ENCODE measurements around the gene RGS8.

Gene RGS8

GRCh38 chr1:182670032-182670749 is 14.2 kb downstream of the RGS8 start:
- no peak for DNase-seq

GRCh38 chr1:182669266-182669665 is 15.1 kb downstream of the RGS8 start:
- DNase-seq = no peak

DNA sequence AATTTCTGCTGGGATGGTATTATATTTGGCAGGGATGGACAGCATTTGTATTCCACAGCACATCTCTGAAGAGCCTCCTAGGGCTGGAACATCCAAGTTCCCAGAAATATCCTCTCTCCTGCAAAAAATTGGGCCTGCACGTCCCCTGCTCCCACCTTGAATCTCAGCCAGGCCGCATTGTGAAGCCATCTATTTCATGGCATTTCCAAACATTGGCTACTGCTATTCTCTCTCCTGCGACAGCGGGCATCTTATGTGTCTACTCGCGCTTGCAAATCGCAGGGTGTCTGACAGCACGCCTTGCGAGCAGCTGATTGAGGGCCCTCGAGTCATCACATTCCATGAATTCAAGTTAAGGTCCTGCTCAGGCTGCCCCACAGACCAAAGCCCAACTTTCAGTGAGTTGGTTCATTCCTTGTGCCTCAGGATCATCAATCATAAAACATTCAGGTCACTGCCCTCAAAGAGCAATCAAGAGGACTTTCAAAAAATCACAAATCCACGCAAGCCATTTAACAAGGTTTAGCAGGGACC is 15.8 kb downstream of the RGS8 start:
- no peak for DNase-seq

DNA sequence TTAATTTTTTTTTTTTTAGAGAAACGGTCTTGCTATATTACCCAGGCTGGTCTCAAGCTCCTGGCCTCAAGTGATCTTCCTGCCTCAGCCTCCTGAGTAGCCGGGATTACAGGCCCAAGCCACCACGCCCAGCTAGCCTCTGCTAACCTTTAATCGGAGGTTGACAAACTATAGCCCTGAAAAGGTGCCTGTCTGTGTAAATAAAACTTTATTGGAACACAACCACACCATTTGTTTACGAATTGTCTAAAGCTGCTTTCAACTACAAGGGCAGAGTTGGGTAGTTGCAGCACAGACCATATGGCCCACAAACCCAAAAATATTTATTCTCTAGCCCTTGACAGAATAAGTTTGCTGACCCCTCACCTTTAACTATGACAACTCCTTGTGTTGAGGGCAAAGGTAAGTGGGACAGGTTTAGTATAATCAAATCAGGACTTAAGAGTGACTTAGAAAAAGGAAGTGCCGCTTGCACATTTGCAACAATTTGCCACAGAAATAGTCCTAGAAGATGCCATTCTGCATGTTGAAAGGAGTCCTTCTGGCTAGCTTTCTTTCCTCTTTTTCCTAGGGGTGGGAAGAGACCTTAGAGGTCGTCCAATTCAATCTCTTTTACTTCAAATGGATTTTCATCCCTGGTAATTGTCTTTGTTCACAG is 16.4 kb downstream of the RGS8 start:
- no peak for DNase-seq

DNA sequence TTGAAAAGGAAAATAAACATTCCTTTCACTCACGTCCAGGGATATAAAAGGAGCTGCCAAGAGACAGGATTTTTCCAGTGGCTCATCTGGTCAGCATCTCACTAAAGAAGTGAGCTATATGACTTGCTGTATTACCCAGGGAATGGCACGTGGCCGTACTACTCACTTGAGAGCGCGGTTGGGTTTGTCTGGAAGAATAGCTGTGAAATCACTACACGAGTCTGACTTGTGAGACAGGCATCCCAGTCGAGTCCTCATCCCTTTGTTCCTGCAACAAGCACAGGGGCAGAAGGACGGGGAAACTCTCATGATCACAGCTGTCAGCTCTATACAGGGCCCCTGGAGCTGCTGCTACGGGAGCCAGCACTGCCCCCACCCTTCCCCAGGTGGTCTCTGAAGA is 17.7 kb downstream of the RGS8 start:
- no peak for DNase-seq

GRCh38 chr1:182664296-182664695 is 20.1 kb downstream of the RGS8 start:
- DNase-seq = no peak

GRCh38 chr1:182662956-182663355 is 21.4 kb downstream of the RGS8 start:
- no peak for DNase-seq

DNA sequence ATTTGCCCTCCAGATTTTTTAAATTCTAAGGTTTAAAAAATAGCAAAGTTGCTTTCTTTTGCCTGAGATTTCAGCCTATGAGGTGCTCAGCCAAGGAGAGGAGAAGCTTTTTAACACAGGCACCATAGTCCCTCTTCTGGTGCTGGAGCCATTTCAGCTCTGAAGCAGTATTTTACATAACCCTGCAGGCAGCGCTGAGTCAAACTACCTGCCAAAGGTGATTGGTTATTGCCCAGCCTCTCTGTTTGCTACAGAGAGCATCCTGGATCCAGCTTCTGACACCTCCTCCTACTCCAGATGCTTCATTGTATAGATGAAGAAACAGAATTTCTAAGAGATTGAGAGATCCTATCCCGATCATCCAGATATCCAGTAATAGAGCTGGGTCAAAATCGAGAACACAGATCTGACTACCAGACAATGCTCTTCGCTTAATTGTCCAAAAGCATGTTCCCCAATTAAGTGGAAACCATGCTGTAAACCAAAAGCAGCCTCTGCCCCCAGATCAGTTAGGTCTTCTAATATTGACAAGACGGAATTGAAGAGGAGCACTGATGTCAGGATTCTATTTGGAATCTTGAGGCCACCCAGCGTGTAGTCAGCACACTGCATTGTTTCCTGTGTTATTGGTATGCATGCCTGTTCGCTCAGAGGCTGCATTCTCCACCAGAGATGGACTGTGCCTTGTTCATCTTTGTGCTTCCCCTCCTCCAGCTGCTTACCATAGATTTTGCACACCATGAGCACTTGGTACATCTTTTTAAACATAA is 22.1 kb downstream of the RGS8 start:
- DNase-seq = no peak

DNA sequence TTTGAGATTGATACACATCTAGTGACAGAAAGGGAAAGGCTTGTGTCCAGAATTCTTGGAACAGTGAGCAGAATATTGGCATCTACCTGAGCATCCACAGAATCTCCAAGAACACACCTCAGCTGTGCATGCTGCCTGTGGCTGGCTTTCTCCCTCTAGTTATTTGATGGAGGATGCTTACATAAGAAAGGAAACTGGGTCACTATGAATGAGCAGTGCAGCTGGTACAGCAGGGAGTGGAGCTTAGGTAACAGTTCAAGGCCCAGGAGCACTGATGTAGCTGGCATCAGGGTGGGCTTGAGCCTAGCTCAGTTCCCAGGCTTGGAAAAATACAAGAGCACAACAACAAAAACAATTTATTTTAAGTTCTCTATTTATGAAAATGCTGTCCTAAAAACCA is 26.3 kb downstream of the RGS8 start:
- DNase-seq = no peak

- DNase-seq = no peak
Observed at GRCh38 chr1:182656842-182657397, 27.5 kb downstream of the RGS8 start.

GRCh38 chr1:182653986-182654385 is 30.4 kb downstream of the RGS8 start:
- no peak for DNase-seq

DNA sequence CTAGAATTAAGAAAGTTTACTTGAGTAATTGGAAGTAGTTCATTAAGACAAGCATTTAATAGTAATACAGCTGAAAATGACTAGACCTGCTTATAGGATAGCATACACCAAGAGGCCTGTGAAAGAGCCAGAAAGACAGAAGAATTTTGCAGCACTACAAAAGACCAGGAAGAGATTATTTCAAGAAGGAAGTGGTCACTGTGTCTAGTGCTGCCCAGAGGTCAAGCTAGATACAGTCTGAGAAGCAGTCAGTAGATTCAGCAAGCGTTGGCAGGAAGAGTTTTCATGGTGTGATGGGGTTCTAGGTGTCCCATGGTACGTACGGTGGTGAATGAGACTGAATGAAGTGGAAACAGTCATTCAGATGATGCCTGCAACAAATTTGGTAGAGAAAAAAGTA is 31.5 kb downstream of the RGS8 start:
- no peak for DNase-seq

DNA sequence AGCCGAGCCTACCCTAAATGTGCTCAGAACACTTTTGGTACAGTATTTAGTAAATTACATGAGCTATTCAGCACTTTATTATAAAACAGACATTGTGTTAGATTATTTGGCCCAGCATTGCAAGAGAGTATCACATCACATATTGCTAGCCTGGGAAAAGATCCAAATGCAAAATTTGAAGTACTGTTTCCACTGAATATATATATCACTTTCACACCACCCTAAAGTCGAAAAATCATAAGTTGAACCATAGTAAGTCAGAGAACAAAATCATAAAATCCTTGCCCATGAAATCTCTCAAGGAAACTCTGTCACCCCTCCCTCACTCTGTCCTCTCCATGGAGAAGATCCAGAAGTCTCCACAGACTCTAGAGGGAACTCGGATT is 33.1 kb downstream of the RGS8 start:
- no peak for DNase-seq

GRCh38 chr1:182650678-182651338 is 33.6 kb downstream of the RGS8 start:
- no peak for DNase-seq

- DNase-seq = no peak
Observed at GRCh38 chr1:182649041-182649440, 35.3 kb downstream of the RGS8 start.

DNA sequence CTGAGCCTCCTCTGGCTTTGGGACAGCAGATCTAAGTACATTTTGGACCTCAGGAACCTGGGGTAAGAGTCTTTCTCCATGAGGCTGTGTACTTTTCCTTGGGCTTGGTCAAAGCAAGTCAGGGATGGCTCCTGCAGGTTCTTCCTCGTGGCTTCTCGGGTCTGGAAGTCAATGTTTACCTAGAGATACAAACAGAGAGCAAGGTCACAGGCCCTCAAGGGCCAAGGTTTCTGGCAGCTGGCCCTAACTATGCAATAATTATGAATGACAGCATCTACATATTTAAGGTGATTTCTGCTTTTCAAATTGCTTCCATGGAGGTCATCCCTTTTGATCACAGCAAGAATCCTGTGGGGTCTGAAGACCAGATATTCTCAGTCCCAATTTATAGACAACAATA is 37.6 kb downstream of the RGS8 start:
- DNase-seq = no peak

DNA sequence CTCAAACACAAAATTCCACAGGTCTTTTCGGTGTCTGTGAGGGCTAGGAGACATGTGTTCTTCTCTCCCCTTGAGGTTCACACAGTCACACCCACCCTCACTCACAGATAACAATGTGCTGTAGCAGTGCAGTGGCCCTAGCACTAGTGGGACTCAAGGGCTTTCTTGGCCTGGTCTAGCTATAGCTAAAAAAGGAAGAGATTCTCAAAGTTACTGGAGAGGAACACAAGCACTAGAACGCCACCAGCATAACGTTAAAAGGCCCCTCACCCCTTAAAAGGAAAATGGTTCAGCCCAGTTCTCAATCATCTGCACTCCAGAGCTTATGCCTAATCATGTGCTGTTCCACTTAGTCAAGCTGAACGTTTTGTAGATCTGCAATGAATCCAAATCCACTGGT is 39.5 kb downstream of the RGS8 start:
- DNase-seq = peak; percentile 54

- DNase-seq = no peak
Observed at GRCh38 chr1:182643699-182644098, 40.7 kb downstream of the RGS8 start.

DNA sequence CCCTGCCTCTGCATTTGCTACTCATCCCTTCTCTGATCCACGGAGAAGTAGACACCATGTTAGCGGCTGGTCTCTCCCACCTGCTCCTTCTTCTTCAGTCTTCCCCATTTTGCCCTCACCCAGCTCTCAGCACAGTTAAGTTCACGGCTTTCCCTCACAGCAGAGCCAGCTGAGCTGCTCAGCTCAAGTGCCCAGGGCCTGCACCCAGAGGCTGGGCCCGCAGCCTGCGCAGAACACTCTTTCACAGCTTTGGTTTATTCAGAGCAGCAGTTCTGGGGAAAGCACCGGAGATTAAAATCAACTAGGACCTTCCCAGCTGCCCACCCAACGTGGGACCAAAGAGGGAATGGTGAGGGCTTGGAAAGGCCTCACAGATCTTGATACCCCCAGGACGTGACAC is 41.9 kb downstream of the RGS8 start:
- no peak for DNase-seq

DNA sequence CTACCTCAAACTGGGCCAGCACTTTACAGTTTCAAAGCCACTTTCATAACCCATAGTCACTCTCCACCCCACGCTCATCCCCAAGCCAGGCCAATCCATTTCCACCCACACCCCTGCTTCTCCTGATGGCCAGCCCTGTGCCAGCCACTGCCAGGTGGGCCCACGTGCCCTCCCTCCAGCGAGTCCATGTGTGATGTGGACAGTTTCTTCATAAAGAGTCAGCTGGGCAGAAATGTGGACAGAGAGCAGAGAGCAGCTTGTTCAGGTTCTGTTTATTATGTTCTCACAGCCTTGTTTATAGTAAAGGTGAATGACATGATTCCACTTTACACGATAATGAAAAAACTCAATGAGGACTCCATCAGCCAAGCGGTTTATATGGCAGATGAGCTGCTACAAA is 42.8 kb downstream of the RGS8 start:
- no peak for DNase-seq

DNA sequence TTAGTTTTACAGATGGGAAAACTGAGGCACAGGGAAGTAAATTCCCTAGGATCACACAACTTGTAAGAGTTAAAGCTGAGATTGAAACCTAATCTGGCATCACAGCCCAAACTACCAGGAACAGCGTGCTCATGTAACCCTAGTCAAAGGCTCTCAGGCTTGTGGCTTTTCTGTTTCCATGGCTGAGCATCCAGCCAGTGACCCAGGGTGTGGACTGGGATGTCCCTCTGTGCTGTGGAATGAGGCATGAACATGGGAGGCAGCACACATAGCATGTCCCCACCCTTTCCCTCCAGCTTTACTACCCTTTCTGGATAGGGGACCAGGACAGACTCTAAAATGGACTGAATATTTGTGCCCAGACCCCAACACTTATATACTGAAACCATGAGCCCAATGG is 45.1 kb downstream of the RGS8 start:
- no peak for DNase-seq

DNA sequence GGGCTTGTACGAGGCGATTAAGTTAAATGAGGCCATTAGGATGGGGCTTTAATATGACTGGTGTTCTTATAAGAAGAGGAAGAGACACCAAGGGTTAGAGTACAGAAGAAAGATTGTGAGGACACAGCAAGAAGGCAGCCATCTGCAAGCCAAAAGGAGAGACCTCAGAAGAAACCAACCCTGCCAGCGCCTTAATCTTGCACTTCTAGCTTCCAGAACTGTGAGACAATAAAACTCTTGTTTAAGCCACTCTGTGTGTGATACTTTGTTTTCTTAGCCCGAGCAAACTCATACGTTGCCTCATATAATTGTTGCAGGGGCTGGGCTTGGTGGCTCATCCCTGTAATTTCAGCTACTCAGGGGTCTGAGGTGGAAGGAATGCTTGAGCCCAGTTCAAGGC is 46.6 kb downstream of the RGS8 start:
- no peak for DNase-seq

DNA sequence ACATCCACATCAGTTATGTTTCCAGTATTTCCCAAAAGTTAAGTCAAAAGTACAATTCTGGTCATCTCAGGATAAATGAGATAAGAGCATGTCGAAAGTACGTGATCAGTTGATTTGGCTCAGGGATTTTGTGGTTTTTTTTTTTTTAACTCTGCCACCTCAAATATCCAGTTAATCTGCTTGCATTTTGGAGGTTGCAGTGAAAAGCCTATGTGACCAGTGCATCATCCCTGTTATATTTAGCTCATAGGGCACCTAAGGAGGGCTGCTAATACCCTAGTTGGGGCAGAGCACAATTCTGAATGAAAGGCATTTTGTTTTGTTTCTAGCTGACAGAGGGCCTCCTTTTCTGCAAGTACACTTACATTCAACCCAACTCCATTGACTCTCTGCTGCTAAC is 48.5 kb downstream of the RGS8 start:
- no peak for DNase-seq
